HCT116 (cell line): ENCODE measurements around the gene SLC25A29. TPM values are rescaled to one million over a fixed set of nuclear protein-coding genes. Genes with fewer than 3 reads are reported as not detected.
A peak's percentile ranks its signal among the peaks of the same experiment; 100 is the strongest.

ENCODE experiments used
- ATAC-seq: fragments of 200-7000 bp; cut with Tn5 transposase; 2 replicates; pipeline ENCODE4 v1.9.1; 2020; ENCODE audit warnings: mild to moderate bottlenecking, moderate library complexity
- BruUV-seq: library from RNA; stranded (reverse); fragments of 400-500 nt; replicated peaks from 2 replicates; lab custom pipeline; 2021; lab: Mats Ljungman, UMichigan
- CTCF ChIA-PET: fragments of 300-600 bp; sonication (Branson Sonifier 250); formaldehyde crosslinking; loops from one replicate; lab custom pipeline; 2021; ENCODE audit warnings: antibody characterized with exemption; lab: Charles Lee
- POLR2A ChIA-PET: fragments of 300-600, 350-600 bp; sonication (Branson Sonifier 250); formaldehyde crosslinking; loops from one replicate; lab custom pipeline; 2021; ENCODE audit warnings: antibody characterized with exemption; lab: Charles Lee
- RAD21 ChIA-PET, 2 experiments: fragments of 300-600 bp; sonication (Branson Sonifier 250); formaldehyde crosslinking; loops; one replicate each; lab custom pipeline; 2023; ENCODE audit warnings: low total read pairs in 2 of 2; ENCODE audit not compliant: uncharacterized antibody in 2 of 2, unreplicated experiment in 2 of 2, low non-redundant PET in 1 of 2; lab: Charles Lee
- DNase-seq: peaks from one replicate; pipeline ENCODE4 v3.0.0-alpha.2; 2010; ENCODE audit warnings: low read depth, low spot score
- H2AFZ ChIP-seq: fragments of 200-600 bp; shearing (Covaris generic), sonication (generic); 2 replicates; pipeline ENCODE4 v1.6.1; 2017; ENCODE audit warnings: low read depth, mixed run types, mixed read lengths, antibody characterized with exemption, low read length; ENCODE audit not compliant: poor library complexity, severe bottlenecking
- H3K27ac ChIP-seq: 2 replicates; pipeline ENCODE4 v1.5.1; 2012; ENCODE audit warnings: low read depth, low read length
- H3K27me3 ChIP-seq: fragments of 200-600 bp; sonication (generic); 2 replicates; pipeline ENCODE4 v1.6.1; 2016; ENCODE audit warnings: mixed run types, low read length, mixed read lengths; ENCODE audit not compliant: insufficient read depth
- H3K36me3 ChIP-seq, 2 experiments: fragments of 200-500 bp in 1 of 2; fragments of 200-600 bp in 1 of 2; sonication (Bioruptor generic) in 1 of 2; sonication (generic) in 1 of 2; 2 replicates each; pipeline versions ENCODE4 v1.5.1 to v1.6.1; 2014 to 2016; ENCODE audit warnings: low read length in 2 of 2, inconsistent platforms in 1 of 2, mixed read lengths in 1 of 2, mixed run types in 1 of 2; ENCODE audit not compliant: insufficient read depth in 2 of 2, control insufficient read depth in 1 of 2
- H3K4me1 ChIP-seq, 2 experiments: fragments of 200-600 bp in 1 of 2; sonication (generic) in 1 of 2; 2 replicates each; pipeline versions ENCODE4 v1.5.1 to v1.6.1; 2012 to 2017; ENCODE audit warnings: low read length in 2 of 2, inconsistent platforms in 1 of 2, mild to moderate bottlenecking in 1 of 2, mixed read lengths in 1 of 2, mixed run types in 1 of 2, moderate library complexity in 1 of 2; ENCODE audit not compliant: insufficient read depth in 2 of 2, control insufficient read depth in 1 of 2
- H3K4me2 ChIP-seq: fragments of 200-600 bp; sonication (generic); 2 replicates; pipeline ENCODE4 v1.6.1; 2017; ENCODE audit warnings: mixed run types, low read length, mixed read lengths
- H3K4me3 ChIP-seq, 2 experiments: fragments of 200-600 bp in 1 of 2; sonication (generic) in 1 of 2; replicated peaks in 1 of 2; 2 replicates each; pipeline ENCODE4 v1.5.1; 2011 to 2016; ENCODE audit warnings: low read length in 2 of 2, control low read depth in 1 of 2, low read depth in 1 of 2, mild to moderate bottlenecking in 1 of 2, mixed read lengths in 1 of 2, mixed run types in 1 of 2
- H3K79me2 ChIP-seq: fragments of 200-600 bp; sonication (generic); 2 replicates; pipeline ENCODE4 v1.6.1; 2017; ENCODE audit warnings: mild to moderate bottlenecking, mixed run types, low read length, moderate library complexity, mixed read lengths; ENCODE audit not compliant: insufficient read depth
- H3K9ac ChIP-seq: fragments of 200-600 bp; sonication (generic); 2 replicates; pipeline ENCODE4 v1.6.1; 2016; ENCODE audit warnings: low read length, mixed read lengths
- H3K9me2 ChIP-seq: fragments of 200-600 bp; sonication (generic), shearing (Covaris generic); 2 replicates; pipeline ENCODE4 v1.6.1; 2017; ENCODE audit warnings: mixed run types, mild to moderate bottlenecking, moderate library complexity; ENCODE audit not compliant: insufficient read depth
- H3K9me3 ChIP-seq, 2 experiments: fragments of 200-500 bp in 1 of 2; fragments of 200-600 bp in 1 of 2; sonication (Bioruptor generic) in 1 of 2; sonication (generic) in 1 of 2; 2 replicates each; pipeline ENCODE4 v1.6.1; 2014 to 2017; ENCODE audit warnings: low read length in 2 of 2, mixed read lengths in 2 of 2, inconsistent platforms in 1 of 2, low read depth in 1 of 2, mild to moderate bottlenecking in 1 of 2, mixed run types in 1 of 2, moderate library complexity in 1 of 2; ENCODE audit not compliant: control insufficient read depth in 1 of 2, insufficient read depth in 1 of 2
- H4K20me1 ChIP-seq: fragments of 200-600 bp; sonication (generic), shearing (Covaris generic); 2 replicates; pipeline ENCODE4 v1.6.1; 2017; ENCODE audit warnings: mixed run types, mild to moderate bottlenecking, moderate library complexity; ENCODE audit not compliant: insufficient read depth
- CEBPB ChIP-seq: IDR thresholded peaks from 2 replicates; pipeline ENCODE4 v1.6.1; 2012; ENCODE audit warnings: low read depth
- ELF1 ChIP-seq: IDR thresholded peaks from 2 replicates; pipeline ENCODE4 v1.6.1; 2012; ENCODE audit warnings: low read depth, borderline replicate concordance
- JUND ChIP-seq: IDR thresholded peaks from 2 replicates; pipeline ENCODE4 v1.6.1; 2012
- POLR2A ChIP-seq: IDR thresholded peaks from 2 replicates; pipeline ENCODE4 v1.7.0; 2011; ENCODE audit warnings: borderline replicate concordance; ENCODE audit not compliant: insufficient read depth, insufficient read length; ENCODE audit errors: extremely low read depth
- POLR2AphosphoS5 ChIP-seq: IDR thresholded peaks from 2 replicates; pipeline ENCODE4 v1.6.1; 2011; ENCODE audit warnings: mild to moderate bottlenecking, low read depth, low read length, moderate library complexity
- SP1 ChIP-seq: IDR thresholded peaks from 2 replicates; pipeline ENCODE4 v1.6.1; 2012; ENCODE audit warnings: low read depth
- SRF ChIP-seq: IDR thresholded peaks from 2 replicates; pipeline ENCODE4 v1.6.1; 2012; ENCODE audit warnings: low read depth
- TCF7L2 ChIP-seq: IDR thresholded peaks from 2 replicates; pipeline ENCODE4 v1.7.0; 2011; ENCODE audit warnings: borderline replicate concordance, inconsistent platforms; ENCODE audit not compliant: insufficient read depth, insufficient read length; ENCODE audit errors: extremely low read depth
- YY1 ChIP-seq: IDR thresholded peaks from 2 replicates; pipeline ENCODE4 v1.6.1; 2011; ENCODE audit warnings: low read length, low read depth, moderate library complexity, mild to moderate bottlenecking; ENCODE audit not compliant: insufficient replicate concordance; ENCODE audit errors: extremely low read depth
- ZNF274 ChIP-seq: fragments of 200-500 bp; sonication (Bioruptor generic); IDR thresholded peaks from 2 replicates; pipeline ENCODE4 v1.6.1; 2014; ENCODE audit warnings: mild to moderate bottlenecking, low read depth, low read length, inconsistent platforms
- intact Hi-C: fragments of 100-400 bp; cut with micrococcal nuclease; formaldehyde crosslinking; loops from 2 replicates; pipeline ENCODE4 v1.10.0; 2022
- total RNA-seq: library from RNA; stranded (reverse); gene quantifications from one replicate; pipeline ENCODE4 v1.2.1, GENCODE V29; 2021; ENCODE audit not compliant: unreplicated experiment
- TF ChIP-seq, protein P1 (sequence below): IDR thresholded peaks from 2 replicates; pipeline ENCODE4 v1.6.1; 2011; ENCODE audit warnings: mild to moderate bottlenecking, low read length, moderate library complexity; ENCODE audit not compliant: insufficient replicate concordance; ENCODE audit errors: extremely low read depth
- TF ChIP-seq, protein P2 (sequence below): IDR thresholded peaks from 2 replicates; pipeline ENCODE4 v1.6.1; 2012
- TF ChIP-seq, protein P3 (sequence below): IDR thresholded peaks from 2 replicates; pipeline ENCODE4 v1.6.1; 2012

The SLC25A29 gene
- total RNA-seq, 1 experiment from 2014 or later = 38.7 TPM

DNA sequence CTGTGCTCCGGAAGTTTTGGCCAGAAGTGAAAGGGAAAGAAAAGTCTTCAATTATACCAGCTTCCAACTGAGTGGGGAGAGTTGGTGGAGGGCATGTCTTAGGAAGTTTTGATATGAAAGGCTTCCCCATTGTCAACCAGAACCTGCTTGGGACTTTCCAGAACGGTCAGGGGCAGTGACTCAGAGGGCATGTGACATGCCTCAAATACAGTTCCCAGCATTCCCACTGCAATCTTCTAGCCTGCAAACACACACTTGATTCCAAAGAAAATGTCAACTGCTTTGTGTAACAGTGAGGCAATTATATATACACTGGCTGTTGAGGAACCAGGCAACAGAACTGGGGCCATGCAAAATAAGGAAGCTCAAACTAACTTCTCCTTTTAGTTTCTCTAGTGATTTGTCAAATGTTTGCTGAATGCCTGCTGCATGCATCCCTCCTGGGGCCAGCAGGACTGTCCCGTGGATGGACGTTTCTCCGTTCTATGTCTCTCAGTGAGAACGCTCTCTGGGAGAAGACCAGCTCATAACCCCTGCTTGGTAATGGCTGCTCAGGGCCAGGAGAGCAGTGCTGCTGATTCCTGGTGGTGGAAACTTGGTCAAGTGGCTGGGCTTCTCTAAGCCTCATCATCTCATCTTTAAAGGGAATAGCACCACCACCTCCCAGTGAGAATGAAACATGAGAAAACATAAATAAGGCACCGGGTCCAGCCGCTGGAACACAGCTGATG is 35.2 kb upstream of the SLC25A29 start:
- H4K20me1 ChIP-seq = no peaks in the 10 kb centered on the region
- no peaks in the 10 kb centered on the region for H3K27me3 ChIP-seq
- ChIA-PET POLR2A (no interaction called here), CTCF (no interaction called here), RAD21 (no interaction called here)
- DNase-seq = no peak
- H3K4me2 ChIP-seq = no peak overlapping the region
- H3K4me3 ChIP-seq = no peak overlapping the region
- H3K27ac ChIP-seq = no peak overlapping the region
- H3K4me1 ChIP-seq = peaks cover 0 to 8% of the 10 kb centered on the region in 2 experiments; a peak in 1 of 4 replicates
- H3K9ac ChIP-seq = no peak overlapping the region
- BruUV-seq = no TSS peak
- no peak overlapping the region for H2AFZ ChIP-seq
- no peaks in the 10 kb centered on the region for H3K9me3 ChIP-seq
- ATAC-seq = peak; percentile 52; the same call in 1 of the 2 replicates
- TF ChIP-seq SP1 (no peak), TCF7L2 (no peak), JUND (no peak), ELF1 (no peak), ZNF274 (no peak), POLR2AphosphoS5 (no peak), SRF (no peak), YY1 (no peak), CEBPB (no peak), POLR2A (no peak)
- TF ChIP-seq, protein P1, sequence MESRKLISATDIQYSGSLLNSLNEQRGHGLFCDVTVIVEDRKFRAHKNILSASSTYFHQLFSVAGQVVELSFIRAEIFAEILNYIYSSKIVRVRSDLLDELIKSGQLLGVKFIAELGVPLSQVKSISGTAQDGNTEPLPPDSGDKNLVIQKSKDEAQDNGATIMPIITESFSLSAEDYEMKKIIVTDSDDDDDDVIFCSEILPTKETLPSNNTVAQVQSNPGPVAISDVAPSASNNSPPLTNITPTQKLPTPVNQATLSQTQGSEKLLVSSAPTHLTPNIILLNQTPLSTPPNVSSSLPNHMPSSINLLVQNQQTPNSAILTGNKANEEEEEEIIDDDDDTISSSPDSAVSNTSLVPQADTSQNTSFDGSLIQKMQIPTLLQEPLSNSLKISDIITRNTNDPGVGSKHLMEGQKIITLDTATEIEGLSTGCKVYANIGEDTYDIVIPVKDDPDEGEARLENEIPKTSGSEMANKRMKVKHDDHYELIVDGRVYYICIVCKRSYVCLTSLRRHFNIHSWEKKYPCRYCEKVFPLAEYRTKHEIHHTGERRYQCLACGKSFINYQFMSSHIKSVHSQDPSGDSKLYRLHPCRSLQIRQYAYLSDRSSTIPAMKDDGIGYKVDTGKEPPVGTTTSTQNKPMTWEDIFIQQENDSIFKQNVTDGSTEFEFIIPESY = no peak
- TF ChIP-seq, protein P2, sequence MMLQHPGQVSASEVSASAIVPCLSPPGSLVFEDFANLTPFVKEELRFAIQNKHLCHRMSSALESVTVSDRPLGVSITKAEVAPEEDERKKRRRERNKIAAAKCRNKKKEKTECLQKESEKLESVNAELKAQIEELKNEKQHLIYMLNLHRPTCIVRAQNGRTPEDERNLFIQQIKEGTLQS = no peak
- TF ChIP-seq, protein P3, sequence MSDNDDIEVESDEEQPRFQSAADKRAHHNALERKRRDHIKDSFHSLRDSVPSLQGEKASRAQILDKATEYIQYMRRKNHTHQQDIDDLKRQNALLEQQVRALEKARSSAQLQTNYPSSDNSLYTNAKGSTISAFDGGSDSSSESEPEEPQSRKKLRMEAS = no peak
- H3K9me2 ChIP-seq = no peaks in the 10 kb centered on the region
- intact Hi-C loops = no loop called here
- H3K36me3 ChIP-seq = peaks cover 4 to 19% of the 10 kb centered on the region in 2 experiments; a peak in 3 of 4 replicates
- H3K79me2 ChIP-seq = no peaks in the 10 kb centered on the region
